Measurements from ENCODE around the gene ADRB1. TPM values are rescaled to one million over a fixed set of nuclear protein-coding genes. Genes with fewer than 3 reads are reported as not detected.
A peak's percentile ranks its signal among the peaks of the same experiment; 100 is the strongest.

The ADRB1 gene
- total RNA-seq, 4 donors from 2014 or later: 4.2 to 25.3 (median 12.3) TPM

DNA sequence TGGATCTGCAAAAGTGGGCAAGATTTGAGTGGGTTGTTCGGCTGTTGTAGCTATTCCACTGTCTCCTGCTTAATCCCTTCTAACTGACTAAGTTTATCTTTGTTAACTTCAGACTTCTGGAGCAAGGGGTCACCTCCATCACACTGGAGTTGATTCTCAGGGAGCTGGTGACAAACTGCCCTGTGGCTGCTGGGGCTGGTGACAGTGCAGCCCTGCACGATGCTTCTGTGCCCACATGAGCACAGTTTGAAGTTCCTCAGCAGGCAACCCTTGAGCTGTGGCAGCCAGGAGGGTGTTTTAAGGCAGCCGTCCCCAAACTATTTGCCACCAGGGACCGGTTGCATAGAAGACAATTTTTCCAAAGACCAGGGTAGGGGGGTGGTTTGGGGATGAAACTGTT is 40.5 kb downstream of the ADRB1 start:
- H3K9me3 ChIP-seq: no peaks in the 10 kb centered on the region
- TF ChIP-seq POLR2AphosphoS5 (IDR thresholded peaks at IDR 0.05): no peak
- TF ChIP-seq POLR2A (IDR thresholded peaks at IDR 0.05; ENCODE audit: low read depth): no peak
- TF ChIP-seq, protein P1, sequence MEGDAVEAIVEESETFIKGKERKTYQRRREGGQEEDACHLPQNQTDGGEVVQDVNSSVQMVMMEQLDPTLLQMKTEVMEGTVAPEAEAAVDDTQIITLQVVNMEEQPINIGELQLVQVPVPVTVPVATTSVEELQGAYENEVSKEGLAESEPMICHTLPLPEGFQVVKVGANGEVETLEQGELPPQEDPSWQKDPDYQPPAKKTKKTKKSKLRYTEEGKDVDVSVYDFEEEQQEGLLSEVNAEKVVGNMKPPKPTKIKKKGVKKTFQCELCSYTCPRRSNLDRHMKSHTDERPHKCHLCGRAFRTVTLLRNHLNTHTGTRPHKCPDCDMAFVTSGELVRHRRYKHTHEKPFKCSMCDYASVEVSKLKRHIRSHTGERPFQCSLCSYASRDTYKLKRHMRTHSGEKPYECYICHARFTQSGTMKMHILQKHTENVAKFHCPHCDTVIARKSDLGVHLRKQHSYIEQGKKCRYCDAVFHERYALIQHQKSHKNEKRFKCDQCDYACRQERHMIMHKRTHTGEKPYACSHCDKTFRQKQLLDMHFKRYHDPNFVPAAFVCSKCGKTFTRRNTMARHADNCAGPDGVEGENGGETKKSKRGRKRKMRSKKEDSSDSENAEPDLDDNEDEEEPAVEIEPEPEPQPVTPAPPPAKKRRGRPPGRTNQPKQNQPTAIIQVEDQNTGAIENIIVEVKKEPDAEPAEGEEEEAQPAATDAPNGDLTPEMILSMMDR (IDR thresholded peaks at IDR 0.05): no peak
- no peaks in the 10 kb centered on the region for H3K27me3 ChIP-seq
- whole genome bisulfite sequencing: 85% methylated on average over 4 of the region's 4 CpGs
- no peak overlapping the region for H3K27ac ChIP-seq (replicated peaks in 1 of 4)
- no peaks in the 10 kb centered on the region for H3K4me1 ChIP-seq
- H3K36me3 ChIP-seq: no peaks in the 10 kb centered on the region
- no peak for DNase-seq (ENCODE audit: extremely low spot score)
- H3K4me3 ChIP-seq: no peak overlapping the region
- intact Hi-C loops (cut with DNase I): no loop called here

- no peak overlapping the region for H3K4me3 ChIP-seq
- H3K9me3 ChIP-seq: no peaks in the 10 kb centered on the region
- intact Hi-C loops (cut with DNase I): no loop called here
- DNase-seq (ENCODE audit: extremely low spot score): no peak
- no peaks in the 10 kb centered on the region for H3K27me3 ChIP-seq
- H3K36me3 ChIP-seq: no peaks in the 10 kb centered on the region
- no peaks in the 10 kb centered on the region for H3K4me1 ChIP-seq
- TF ChIP-seq EP300 (IDR thresholded peaks at IDR 0.05): no peak
- 79% methylated on average over 5 of the region's 5 CpGs for WGBS
- H3K27ac ChIP-seq (replicated peaks in 1 of 4): no peak overlapping the region
Observed at GRCh38 chr10:114087255-114087654, 43.6 kb downstream of the ADRB1 start.

GRCh38 chr10:114087655-114088054 is 44.0 kb downstream of the ADRB1 start:
- no peak for DNase-seq (ENCODE audit: extremely low spot score)
- H3K27ac ChIP-seq (replicated peaks in 1 of 4): no peak overlapping the region
- no peaks in the 10 kb centered on the region for H3K36me3 ChIP-seq
- H3K9me3 ChIP-seq: no peaks in the 10 kb centered on the region
- intact Hi-C loops (cut with DNase I): no loop called here
- 87% methylated on average over 4 of the region's 4 CpGs for WGBS
- no peak overlapping the region for H3K4me3 ChIP-seq
- H3K4me1 ChIP-seq: no peaks in the 10 kb centered on the region
- H3K27me3 ChIP-seq: no peaks in the 10 kb centered on the region
- no peak for TF ChIP-seq EP300 (IDR thresholded peaks at IDR 0.05)
- TF ChIP-seq, protein P1 (IDR thresholded peaks at IDR 0.05): peak in 1 of 3 experiments; percentile 8

DNA sequence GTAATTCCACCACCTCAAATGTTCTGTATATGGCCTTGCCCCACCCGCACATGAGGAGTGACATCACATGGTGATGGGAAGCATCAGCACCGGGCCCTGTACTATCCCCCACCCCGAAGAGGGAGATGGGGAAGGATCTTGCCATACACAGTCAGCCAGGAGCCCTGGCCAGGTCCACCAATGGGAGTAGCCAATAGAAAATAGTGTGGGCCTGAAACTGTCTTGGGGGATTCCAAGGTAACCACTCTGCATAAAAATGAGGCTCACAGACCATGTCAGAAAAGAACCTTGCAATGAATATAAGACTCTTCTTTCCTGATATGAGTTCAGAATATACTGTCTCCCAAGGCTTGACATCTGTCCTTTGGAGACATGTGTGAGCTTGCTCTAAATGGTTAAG is 51.1 kb downstream of the ADRB1 start:
- WGBS: 89% methylated on average over 3 of the region's 3 CpGs
- H3K36me3 ChIP-seq: no peaks in the 10 kb centered on the region
- H3K4me1 ChIP-seq: no peaks in the 10 kb centered on the region
- intact Hi-C loops (cut with DNase I): no loop called here
- H3K27ac ChIP-seq (replicated peaks in 1 of 4): no peak overlapping the region
- H3K9me3 ChIP-seq: no peaks in the 10 kb centered on the region
- H3K27me3 ChIP-seq: no peaks in the 10 kb centered on the region
- H3K4me3 ChIP-seq: no peak overlapping the region
- no peak for DNase-seq (ENCODE audit: extremely low spot score)
- no peak for TF ChIP-seq POLR2A (IDR thresholded peaks at IDR 0.05; ENCODE audit: low read depth)
- TF ChIP-seq, protein P1 (IDR thresholded peaks at IDR 0.05): no peak
- no peak for TF ChIP-seq POLR2AphosphoS5 (IDR thresholded peaks at IDR 0.05)
- TF ChIP-seq EP300 (IDR thresholded peaks at IDR 0.05): no peak

DNA sequence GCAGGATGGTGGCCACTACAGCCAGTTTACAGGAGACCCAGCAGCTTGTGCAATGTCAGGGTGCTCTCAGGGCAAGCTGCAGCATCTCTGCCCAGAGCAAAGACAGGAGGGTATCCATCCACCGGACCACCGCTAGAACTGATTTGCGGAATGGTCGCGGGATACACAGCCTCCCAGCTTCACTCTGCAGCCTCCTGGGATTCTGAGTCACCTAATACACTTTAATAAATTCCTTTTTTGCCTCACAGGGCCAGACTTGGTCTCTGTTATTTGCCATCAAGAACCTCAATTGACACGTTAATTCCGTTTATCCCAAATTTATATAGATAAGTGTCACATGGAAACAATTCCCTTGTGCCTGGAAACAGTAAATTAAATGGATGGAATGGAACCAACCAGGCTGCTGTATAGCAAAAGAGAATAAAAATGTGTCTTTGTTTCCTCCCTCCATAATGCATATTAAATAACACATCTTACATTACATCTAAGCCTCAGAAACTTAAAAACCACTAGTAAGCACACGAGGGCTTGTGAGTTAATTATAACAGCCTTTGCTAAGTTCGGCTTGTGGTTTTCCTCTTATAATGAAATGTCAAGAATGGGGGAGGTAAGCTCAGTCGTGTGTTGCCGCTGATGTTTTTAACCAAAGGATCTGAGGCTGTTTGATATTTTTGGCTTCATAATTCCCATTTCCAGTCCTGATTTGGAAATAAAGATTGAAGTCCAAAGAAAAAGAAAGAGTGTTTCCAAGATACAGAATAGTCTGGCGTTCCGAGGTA is 52.1 kb downstream of the ADRB1 start:
- H3K27me3 ChIP-seq: no peaks in the 10 kb centered on the region
- H3K4me3 ChIP-seq: no peak overlapping the region
- no peak for DNase-seq (ENCODE audit: extremely low spot score)
- TF ChIP-seq EP300 (IDR thresholded peaks at IDR 0.05): no peak
- TF ChIP-seq POLR2AphosphoS5 (IDR thresholded peaks at IDR 0.05): no peak
- TF ChIP-seq, protein P1 (IDR thresholded peaks at IDR 0.05): no peak
- TF ChIP-seq POLR2A (IDR thresholded peaks at IDR 0.05; ENCODE audit: low read depth): no peak
- no peaks in the 10 kb centered on the region for H3K9me3 ChIP-seq
- H3K4me1 ChIP-seq: peaks cover 0 to 5% (median 4%) of the 10 kb centered on the region in 4 donors
- no peaks in the 10 kb centered on the region for H3K36me3 ChIP-seq
- H3K27ac ChIP-seq (replicated peaks in 1 of 4): no peak overlapping the region
- intact Hi-C loops (cut with DNase I): no loop called here
- 56% methylated on average over 13 of the region's 13 CpGs for WGBS

Other genes starting within 250 kb of the ADRB1 start
- 1 to 10 TPM; 4.1 to 6.5 (median 5.3) TPM for gene DCLRE1A, start 189.8 kb upstream of the ADRB1 start, total RNA-seq
- gene NHLRC2, start 189.2 kb upstream of the ADRB1 start, total RNA-seq: 10 to 100 TPM; 30.6 to 59.4 (median 40.3) TPM
- 10 to 100 TPM; 13.8 to 25.7 (median 20.9) TPM for gene CCDC186, start 130.3 kb downstream of the ADRB1 start, total RNA-seq
- under 1 TPM in 3 of 4 donors, not detected in 1; 0.11 to 0.42 (median 0.13) TPM for gene TDRD1, start 135.5 kb downstream of the ADRB1 start, total RNA-seq
- gene VWA2, start 195.4 kb downstream of the ADRB1 start, total RNA-seq: under 1 TPM; under 0.01 to 0.52 (median 0.17) TPM